ENCODE results near the gene OSBPL3. TPM values are rescaled to one million over a fixed set of nuclear protein-coding genes. Genes with fewer than 3 reads are reported as not detected.

The OSBPL3 gene
- total RNA-seq, 1 donor from 2014 or later: 9.8 TPM

GRCh38 chr7:24877790-24878311, 102.1 kb downstream of the OSBPL3 start:
- Mint-ChIP-seq H3K4me3 (no peak overlapping the region), H3K4me1 (peaks cover 11% of the 10 kb centered on the region), H3K27ac (no peak overlapping the region), H3K27me3 (ENCODE audit: low read depth) (no peaks in the 10 kb centered on the region), H3K36me3 (no peaks in the 10 kb centered on the region), H3K9me3 (peaks cover 5% of the 10 kb centered on the region)
- no peak for TF ChIP-seq CTCF (IDR thresholded peaks at IDR 0.05; ENCODE audit: unreplicated experiment)
- DNase-seq (ENCODE audit: low spot score in 2 of 2, unreplicated experiment in 2 of 2): no peak

- H3K27me3 Mint-ChIP-seq (ENCODE audit: low read depth): no peaks in the 10 kb centered on the region
- no peak for DNase-seq (ENCODE audit: low spot score in 2 of 2, unreplicated experiment in 2 of 2)
- peaks cover 5% of the 10 kb centered on the region for H3K9me3 Mint-ChIP-seq
- H3K4me1 Mint-ChIP-seq: peaks cover 9% of the 10 kb centered on the region
- H3K36me3 Mint-ChIP-seq: no peaks in the 10 kb centered on the region
- H3K4me3 Mint-ChIP-seq: no peak overlapping the region
- TF ChIP-seq CTCF (IDR thresholded peaks at IDR 0.05; ENCODE audit: unreplicated experiment): no peak
- no peak overlapping the region for H3K27ac Mint-ChIP-seq
Measured at GRCh38 chr7:24874791-24875190, 105.2 kb downstream of the OSBPL3 start.

GRCh38 chr7:24873944-24874343, 106.0 kb downstream of the OSBPL3 start:
- H3K4me3 Mint-ChIP-seq: no peak overlapping the region
- TF ChIP-seq CTCF (IDR thresholded peaks at IDR 0.05; ENCODE audit: unreplicated experiment): no peak
- peaks cover 9% of the 10 kb centered on the region for H3K4me1 Mint-ChIP-seq
- H3K27ac Mint-ChIP-seq: no peak overlapping the region
- peaks cover 5% of the 10 kb centered on the region for H3K9me3 Mint-ChIP-seq
- H3K27me3 Mint-ChIP-seq (ENCODE audit: low read depth): no peaks in the 10 kb centered on the region
- DNase-seq (ENCODE audit: low spot score in 2 of 2, unreplicated experiment in 2 of 2): no peak
- H3K36me3 Mint-ChIP-seq: no peaks in the 10 kb centered on the region

- H3K27me3 Mint-ChIP-seq (ENCODE audit: low read depth): no peaks in the 10 kb centered on the region
- no peaks in the 10 kb centered on the region for H3K36me3 Mint-ChIP-seq
- no peak overlapping the region for H3K4me3 Mint-ChIP-seq
- peaks cover 5% of the 10 kb centered on the region for H3K9me3 Mint-ChIP-seq
- TF ChIP-seq CTCF (IDR thresholded peaks at IDR 0.05; ENCODE audit: unreplicated experiment): no peak
- peaks cover 7% of the 10 kb centered on the region for H3K4me1 Mint-ChIP-seq
- no peak overlapping the region for H3K27ac Mint-ChIP-seq
- no peak for DNase-seq (ENCODE audit: low spot score in 2 of 2, unreplicated experiment in 2 of 2)
Measured at GRCh38 chr7:24871770-24872169, 108.2 kb downstream of the OSBPL3 start.

GRCh38 chr7:24870766-24871165, 109.2 kb downstream of the OSBPL3 start:
- no peak overlapping the region for H3K27ac Mint-ChIP-seq
- no peak overlapping the region for H3K4me3 Mint-ChIP-seq
- H3K36me3 Mint-ChIP-seq: no peaks in the 10 kb centered on the region
- H3K9me3 Mint-ChIP-seq: no peaks in the 10 kb centered on the region
- DNase-seq (ENCODE audit: low spot score in 2 of 2, unreplicated experiment in 2 of 2): no peak
- H3K27me3 Mint-ChIP-seq (ENCODE audit: low read depth): no peaks in the 10 kb centered on the region
- H3K4me1 Mint-ChIP-seq: peaks cover 2% of the 10 kb centered on the region
- TF ChIP-seq CTCF (IDR thresholded peaks at IDR 0.05; ENCODE audit: unreplicated experiment): no peak

- no peak for DNase-seq (ENCODE audit: low spot score in 2 of 2, unreplicated experiment in 2 of 2)
- no peaks in the 10 kb centered on the region for H3K9me3 Mint-ChIP-seq
- no peak for TF ChIP-seq CTCF (IDR thresholded peaks at IDR 0.05; ENCODE audit: unreplicated experiment)
- no peak overlapping the region for H3K27ac Mint-ChIP-seq
- H3K27me3 Mint-ChIP-seq (ENCODE audit: low read depth): no peaks in the 10 kb centered on the region
- H3K36me3 Mint-ChIP-seq: no peaks in the 10 kb centered on the region
- peaks cover 2% of the 10 kb centered on the region for H3K4me1 Mint-ChIP-seq
- no peak overlapping the region for H3K4me3 Mint-ChIP-seq
Measured at GRCh38 chr7:24869572-24869971, 110.4 kb downstream of the OSBPL3 start.
